ENCODE measurements around the gene UBE2N. TPM values are rescaled to one million over a fixed set of nuclear protein-coding genes. Genes with fewer than 3 reads are reported as not detected.

Gene UBE2N
- total RNA-seq, 8 experiments from 2014 or later: 62.2 to 129 (median 101) TPM

DNA sequence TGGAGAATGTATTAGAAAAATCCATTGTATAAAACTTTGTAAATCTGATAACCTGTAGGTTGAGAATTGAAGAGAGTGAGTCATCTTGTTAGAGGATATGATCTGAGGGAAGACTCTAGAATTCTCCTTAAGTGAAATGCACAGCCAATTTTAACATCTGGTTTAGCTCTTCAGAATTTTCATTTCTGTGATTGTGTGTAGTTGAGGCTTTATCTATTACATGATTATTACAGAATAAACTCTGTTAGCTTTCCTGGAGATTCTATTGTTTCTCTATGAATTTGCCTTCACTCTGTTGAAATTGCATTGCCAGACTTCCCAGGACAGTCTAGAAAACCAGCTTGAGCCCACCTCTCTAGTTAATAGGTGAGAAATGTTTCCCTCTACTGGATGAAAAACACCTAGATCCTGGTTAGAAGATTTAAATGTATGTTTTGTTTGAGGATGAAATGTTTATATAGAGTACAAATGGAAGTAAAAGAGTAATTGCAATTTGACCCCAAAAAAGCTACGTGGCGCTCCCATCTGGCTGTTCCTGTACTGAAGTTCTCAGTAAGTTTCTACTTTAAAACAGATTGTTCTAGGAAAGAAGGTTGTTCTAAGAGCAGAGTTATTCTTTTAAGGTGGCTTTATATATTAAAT lies 61.1 kb downstream of the UBE2N start:
- 0 to 64% (median 22%) methylated on average over 1 to 2 of the region's 2 CpGs; no CpG with 5 or more reads in 4 of the 10 experiments for WGBS, 10 experiments

DNA sequence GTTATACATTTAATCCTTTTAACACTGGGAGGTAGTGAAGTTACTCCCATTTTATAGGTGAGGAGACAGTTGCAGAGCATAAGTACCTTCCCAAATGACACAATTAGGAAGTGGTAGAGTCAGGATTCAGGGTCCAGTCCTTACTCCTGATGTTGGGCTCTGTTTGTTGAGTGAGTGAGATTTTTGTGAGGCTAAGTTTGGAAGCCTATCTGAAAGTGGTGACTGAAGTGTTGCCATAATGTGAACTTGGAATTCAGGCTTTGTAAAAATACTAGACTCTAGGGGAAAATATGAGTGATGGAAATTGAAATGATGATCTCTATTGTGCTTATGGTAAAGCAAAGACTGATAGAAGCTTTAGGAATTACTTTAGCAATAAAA lies 61.8 kb downstream of the UBE2N start:
- no peak overlapping the region for H3K27ac ChIP-seq
- in situ Hi-C loops (cut with MboI; ENCODE audit: low pct_unique_long_range_greater_than_20kb in 2 of 9, low sequenced_read_pairs in 9 of 9, unreplicated experiment in 9 of 9): loop anchor here in 6 of 9 experiments (25.0 kb wide), 1 partner anchor 393 kb away; no protein-coding TSS in a partner anchor
- peaks cover 10 to 13% of the 10 kb centered on the region in 2 donors for H3K4me1 ChIP-seq (replicated peaks in 1 of 2)
- peak overlapping the region; percentile 67 to 98 (median 96) for H3K4me3 ChIP-seq
- no peak for ATAC-seq (replicated peaks in 6 of 8)

More for the DNA sequence above, 61.1 kb downstream of the UBE2N start:
- peak overlapping the region; percentile 67 to 98 (median 96) for H3K4me3 ChIP-seq
- no peak overlapping the region for H3K27ac ChIP-seq
- ATAC-seq (replicated peaks in 6 of 8): no peak
- in situ Hi-C loops (cut with MboI; ENCODE audit: low pct_unique_long_range_greater_than_20kb in 2 of 9, low sequenced_read_pairs in 9 of 9, unreplicated experiment in 9 of 9): loop anchor here in 6 of 9 experiments (25.0 kb wide), 1 partner anchor 393 kb away; no protein-coding TSS in a partner anchor
- H3K4me1 ChIP-seq (replicated peaks in 1 of 2): peaks cover 10 to 13% of the 10 kb centered on the region in 2 donors

GRCh38 chr12:93379326-93379980 lies 62.3 kb downstream of the UBE2N start:
- Histone ChIP-seq H3K4me3 (peak overlapping the region; percentile 67 to 98 (median 96)), H3K4me1 (replicated peaks in 1 of 2) (peaks cover 10 to 13% of the 10 kb centered on the region in 2 donors), H3K27ac (peak overlapping the region; percentile 54 to 84)
- ATAC-seq (replicated peaks in 6 of 8): no peak
- in situ Hi-C loops (cut with MboI; ENCODE audit: low pct_unique_long_range_greater_than_20kb in 2 of 9, low sequenced_read_pairs in 9 of 9, unreplicated experiment in 9 of 9): loop anchor here in 6 of 9 experiments (25.0 kb wide), 1 partner anchor 392 kb away; no protein-coding TSS in a partner anchor
- 0 to 14% (median 2%) methylated on average over 3 to 8 of the region's 8 CpGs; no CpG with 5 or more reads in 1 of the 10 experiments for WGBS, 10 experiments

DNA sequence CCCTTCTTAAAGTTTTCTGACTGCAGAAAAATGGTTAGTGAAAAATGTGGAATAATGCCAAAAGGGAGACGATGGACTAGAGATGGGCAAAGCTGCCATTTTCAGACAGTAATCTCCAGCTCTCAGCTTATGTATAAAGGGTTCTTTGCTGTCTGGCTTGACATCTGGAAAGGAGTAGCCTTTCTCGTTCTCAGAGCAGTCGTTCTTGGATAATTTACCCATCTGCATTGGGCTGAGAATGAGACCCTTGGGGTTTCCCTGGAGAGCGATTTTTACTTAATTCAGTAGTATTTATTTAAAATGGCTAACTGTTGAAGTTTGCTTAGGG lies 62.8 kb downstream of the UBE2N start:
- in situ Hi-C loops (cut with MboI; ENCODE audit: low pct_unique_long_range_greater_than_20kb in 2 of 9, low sequenced_read_pairs in 9 of 9, unreplicated experiment in 9 of 9): loop anchor here in 6 of 9 experiments (25.0 kb wide), 1 partner anchor 392 kb away; no protein-coding TSS in a partner anchor
- Histone ChIP-seq H3K27ac (peak overlapping the region; percentile 54 to 84), H3K4me3 (peak overlapping the region; percentile 67 to 98 (median 96)), H3K4me1 (replicated peaks in 1 of 2) (peaks cover 10 to 13% of the 10 kb centered on the region in 2 donors)
- WGBS, 10 experiments: 0% methylated on average over 1 to 4 of the region's 4 CpGs; no CpG with 5 or more reads in 2 of the 10 experiments
- ATAC-seq (replicated peaks in 6 of 8): no peak

DNA sequence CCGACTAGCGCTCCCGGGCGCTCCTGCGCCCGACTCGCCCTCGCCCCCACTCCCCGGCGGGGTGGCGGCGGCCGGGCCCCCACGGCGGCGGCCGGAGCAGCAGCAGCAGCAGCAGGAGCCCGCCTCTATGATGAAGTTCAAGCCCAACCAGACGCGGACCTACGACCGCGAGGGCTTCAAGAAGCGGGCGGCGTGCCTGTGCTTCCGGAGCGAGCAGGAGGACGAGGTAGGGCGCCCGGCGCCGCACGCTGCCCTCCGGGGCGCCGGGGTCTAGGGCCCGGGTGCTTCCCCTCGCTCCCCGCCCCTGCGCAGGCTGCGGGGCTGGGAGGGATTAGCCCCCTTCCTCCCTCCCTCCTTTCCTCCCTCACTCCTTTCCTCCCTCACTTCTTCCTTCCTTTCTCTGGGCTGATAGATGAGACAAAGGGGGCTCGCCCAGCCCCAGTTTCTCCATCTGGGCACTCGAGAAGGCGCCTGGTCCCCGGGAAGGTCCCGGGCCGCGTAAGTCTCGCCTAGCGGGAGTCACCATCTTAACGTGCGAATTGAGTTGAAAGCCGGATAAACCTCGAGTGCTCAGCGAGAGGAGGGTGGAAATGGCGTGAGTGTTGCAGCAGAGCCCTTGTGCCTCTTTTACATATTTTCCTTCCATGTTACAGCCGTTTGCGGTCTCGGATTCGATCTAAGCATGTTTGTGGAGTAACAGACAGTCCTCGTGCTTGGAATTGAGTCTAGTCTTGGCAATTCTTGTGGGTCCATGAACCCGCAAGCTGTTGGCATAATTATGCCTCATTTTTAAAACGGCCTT lies 63.4 kb downstream of the UBE2N start:
- ATAC-seq (replicated peaks in 6 of 8): peak; percentile 31 to 61 (median 49)
- peaks cover 10 to 13% of the 10 kb centered on the region in 2 donors for H3K4me1 ChIP-seq (replicated peaks in 1 of 2)
- in situ Hi-C loops (cut with MboI; ENCODE audit: low pct_unique_long_range_greater_than_20kb in 2 of 9, low sequenced_read_pairs in 9 of 9, unreplicated experiment in 9 of 9): loop anchor here in 6 of 9 experiments (25.0 kb wide), 1 partner anchor 391 kb away; no protein-coding TSS in a partner anchor

DNA sequence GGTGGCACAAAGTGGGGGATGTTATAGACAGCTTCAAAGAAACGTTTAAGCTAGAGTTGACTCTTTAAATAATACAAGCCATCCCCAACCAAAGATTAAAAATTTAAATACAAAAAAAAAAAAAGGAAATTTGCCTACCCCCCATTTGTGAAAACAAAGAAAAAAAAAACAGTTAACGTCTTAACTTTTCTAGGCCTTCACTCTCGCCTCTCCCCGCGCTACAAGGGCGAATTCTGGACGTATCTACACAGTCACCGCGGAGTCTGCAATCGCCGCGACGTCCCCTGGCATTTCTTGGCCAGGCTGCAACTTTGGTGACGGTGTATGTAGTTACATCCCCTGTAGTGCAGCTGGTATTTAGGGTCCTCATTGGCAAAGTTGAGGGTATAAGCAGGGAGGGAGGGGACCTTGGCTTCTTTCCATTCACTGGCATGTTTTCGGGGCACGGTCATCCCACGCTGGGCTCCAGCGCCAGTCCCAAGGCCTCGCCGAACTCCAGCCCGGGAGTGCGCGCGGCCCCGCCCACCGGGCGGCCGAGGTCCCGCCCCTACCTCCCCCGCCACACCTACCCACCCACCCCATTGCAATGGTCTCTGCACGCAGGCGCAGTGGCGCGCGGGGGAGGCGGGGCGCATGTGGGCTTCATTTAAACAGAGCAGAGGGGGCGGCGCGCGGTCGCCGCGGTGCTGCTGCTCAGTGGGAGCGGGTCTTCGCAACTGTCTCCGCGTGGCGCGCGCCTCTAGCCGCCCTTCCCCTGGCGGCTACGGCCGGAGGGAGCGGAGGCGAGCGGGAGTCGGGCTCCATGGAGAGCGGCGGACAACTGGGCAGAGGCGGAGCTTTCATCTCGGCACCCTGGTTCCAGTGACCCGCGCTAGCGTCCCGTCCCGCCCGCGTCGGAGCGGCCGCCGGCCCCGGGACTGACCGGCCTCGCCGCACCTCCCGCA lies 64.2 kb downstream of the UBE2N start, which contains the start of gene NUDT4:
TSS of gene NUDT4 (plus strand) at position 674 of the 944 bp plus-strand sequence. CDS start 398 bp downstream, outside the sequence.
- Histone ChIP-seq H3K4me3 (peak within 1 kb of the TSS; percentile 67 to 98 (median 96)), H3K27ac (peak within 1 kb of the TSS; percentile 54 to 84), H3K4me1 (replicated peaks in 1 of 2) (peaks cover 10 to 13% of the 10 kb centered on the region in 2 donors)
- ATAC-seq (replicated peaks in 6 of 8): peak; percentile 71 to 92 (median 87)
- 0 to 17% (median 14%) methylated on average over 2 to 15 of the region's 79 CpGs; no CpG with 5 or more reads in 2 of the 10 experiments for WGBS, 10 experiments
- in situ Hi-C loops (cut with MboI; ENCODE audit: low pct_unique_long_range_greater_than_20kb in 2 of 9, low sequenced_read_pairs in 9 of 9, unreplicated experiment in 9 of 9): loop anchor here in 6 of 9 experiments (25.0 kb wide), 1 partner anchor 390 kb away; no protein-coding TSS in a partner anchor

More for the DNA sequence above, 63.4 kb downstream of the UBE2N start:
- 0 to 2% (median 0%) methylated on average over 1 to 12 of the region's 64 CpGs; no CpG with 5 or more reads in 2 of the 10 experiments for WGBS, 10 experiments
- Histone ChIP-seq H3K4me3 (peak overlapping the region; percentile 67 to 98 (median 96)), H3K27ac (peak overlapping the region; percentile 54 to 84)

DNA sequence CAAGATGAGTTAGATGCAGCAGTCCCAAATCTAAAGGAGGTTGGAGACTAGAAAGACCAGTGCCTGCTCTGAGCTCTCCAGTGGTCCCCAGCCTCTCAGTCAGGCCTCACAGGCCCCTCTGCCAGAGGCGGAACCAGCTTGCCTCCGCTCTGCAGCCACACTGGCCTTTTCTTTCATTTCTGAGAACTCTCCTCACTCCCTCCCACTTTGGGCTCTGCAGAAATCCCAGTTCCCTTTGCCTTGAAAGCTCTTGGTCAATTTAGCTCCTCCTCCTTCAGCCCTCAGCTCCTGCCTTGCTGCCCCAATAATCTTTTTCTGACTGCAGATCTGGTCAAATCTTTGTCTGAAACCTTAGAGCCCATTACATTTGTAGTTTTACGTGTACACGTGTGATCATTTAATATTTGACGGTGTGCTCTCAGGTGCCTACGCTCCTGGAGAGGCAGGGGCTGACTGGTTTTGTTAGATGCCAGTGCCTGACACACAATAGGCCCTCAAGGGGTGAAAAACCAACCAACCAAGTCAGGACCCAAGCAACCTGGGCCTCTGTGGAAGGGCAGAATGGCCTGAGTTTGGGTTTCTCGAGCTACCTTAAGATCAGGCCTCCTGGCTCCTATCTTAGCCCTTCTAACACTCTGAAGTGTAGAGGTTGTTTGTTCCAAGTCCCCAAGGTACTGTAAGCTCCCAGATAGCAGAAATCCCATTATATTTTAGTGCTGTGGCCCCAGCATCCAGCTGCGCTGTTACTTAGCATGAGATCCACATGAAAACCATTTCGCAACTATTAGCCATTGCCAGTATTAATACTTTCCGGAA lies 65.1 kb downstream of the UBE2N start:
- in situ Hi-C loops (cut with MboI; ENCODE audit: low pct_unique_long_range_greater_than_20kb in 2 of 9, low sequenced_read_pairs in 9 of 9, unreplicated experiment in 9 of 9): loop anchor here in 6 of 9 experiments (25.0 kb wide), 1 partner anchor 389 kb away; no protein-coding TSS in a partner anchor
- H3K4me3 ChIP-seq: peak overlapping the region; percentile 42 to 98 (median 67)
- H3K4me1 ChIP-seq (replicated peaks in 1 of 2): peaks cover 10 to 13% of the 10 kb centered on the region in 2 donors
- H3K27ac ChIP-seq: no peak overlapping the region
- ATAC-seq (replicated peaks in 6 of 8): peak in 1 of 8 experiments; percentile 6
- WGBS, 10 experiments: 43 to 85% (median 62%) methylated on average over 1 to 8 of the region's 10 CpGs; no CpG with 5 or more reads in 1 of the 10 experiments

GRCh38 chr12:93375906-93376305 lies 65.8 kb downstream of the UBE2N start:
- H3K4me1 ChIP-seq (replicated peaks in 1 of 2): peaks cover 5 to 9% of the 10 kb centered on the region in 2 donors
- no peak overlapping the region for H3K27ac ChIP-seq
- in situ Hi-C loops (cut with MboI; ENCODE audit: low pct_unique_long_range_greater_than_20kb in 2 of 9, low sequenced_read_pairs in 9 of 9, unreplicated experiment in 9 of 9): loop anchor here in 6 of 9 experiments (25.0 kb wide), 1 partner anchor 389 kb away; no protein-coding TSS in a partner anchor
- H3K4me3 ChIP-seq: peak overlapping the region in 1 of 5 donors; percentile 43
- WGBS, 10 experiments: 78 to 100% (median 94%) methylated on average over 1 to 6 of the region's 6 CpGs; no CpG with 5 or more reads in 3 of the 10 experiments
- ATAC-seq (replicated peaks in 6 of 8): no peak

DNA sequence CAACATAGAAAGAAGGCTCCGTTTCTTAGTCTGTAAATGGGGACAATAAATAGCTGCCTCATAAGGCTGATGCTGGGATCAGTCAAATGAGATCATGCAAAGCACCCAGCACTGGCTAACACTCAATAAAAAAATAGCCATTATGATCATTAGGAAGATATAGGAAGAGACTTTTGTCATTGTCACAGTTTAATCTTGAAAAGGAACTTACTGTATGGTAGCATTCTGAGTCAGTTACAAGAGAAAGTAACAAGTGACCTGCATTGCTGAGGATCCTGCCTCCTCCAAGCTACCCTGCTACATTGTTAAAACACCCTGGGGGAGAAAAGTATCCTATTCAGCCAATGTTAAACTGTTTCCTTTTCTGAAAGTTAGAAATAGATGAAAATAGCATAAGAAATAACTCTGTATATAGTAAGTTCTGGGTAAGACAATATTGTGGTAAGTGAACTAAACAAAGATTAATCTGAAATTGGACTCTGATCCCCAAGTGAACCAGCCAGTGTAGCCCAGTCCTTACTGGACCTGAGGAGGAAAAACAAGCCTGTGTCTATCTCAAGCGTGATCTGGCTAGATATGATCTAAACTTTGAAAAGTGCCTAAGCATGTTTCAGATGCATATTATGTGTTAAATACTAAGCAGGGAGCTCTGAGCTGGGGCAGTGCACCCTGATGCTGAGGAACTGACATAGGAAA lies 67.6 kb downstream of the UBE2N start:
- in situ Hi-C loops (cut with MboI; ENCODE audit: low pct_unique_long_range_greater_than_20kb in 2 of 9, low sequenced_read_pairs in 9 of 9, unreplicated experiment in 9 of 9): no loop called here
- ATAC-seq (replicated peaks in 6 of 8): no peak
- 60 to 100% (median 84%) methylated on average over 1 to 2 of the region's 2 CpGs for WGBS, 10 experiments

DNA sequence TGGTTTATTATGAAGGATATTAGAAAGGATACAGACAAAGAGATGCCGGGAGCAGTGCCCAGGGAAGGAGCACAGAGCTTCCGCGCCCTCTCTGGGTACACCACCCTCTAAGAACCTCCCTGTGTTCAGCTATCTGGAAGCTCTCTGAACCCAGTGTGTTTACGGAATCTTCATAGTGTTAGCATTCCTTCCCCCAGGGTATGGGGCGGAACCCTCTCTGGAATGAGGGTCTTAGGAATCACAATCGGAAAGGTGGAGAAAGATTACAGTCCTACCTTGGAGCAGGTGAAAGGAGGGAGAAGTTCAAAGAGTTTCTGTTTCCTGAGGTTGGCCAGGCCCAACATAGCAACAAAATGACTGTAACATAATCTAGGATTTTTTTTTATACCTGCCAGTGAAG lies 70.8 kb downstream of the UBE2N start:
- no peak overlapping the region for H3K4me3 ChIP-seq
- no peak overlapping the region for H3K27ac ChIP-seq
- WGBS, 10 experiments: 88 to 100% (median 96%) methylated on average over 1 to 4 of the region's 6 CpGs; no CpG with 5 or more reads in 4 of the 10 experiments
- no peaks in the 10 kb centered on the region for H3K4me1 ChIP-seq (replicated peaks in 1 of 2)
- no peak for ATAC-seq (replicated peaks in 6 of 8)
- in situ Hi-C loops (cut with MboI; ENCODE audit: low pct_unique_long_range_greater_than_20kb in 2 of 9, low sequenced_read_pairs in 9 of 9, unreplicated experiment in 9 of 9): no loop called here

More for the DNA sequence above, 67.6 kb downstream of the UBE2N start:
- H3K27ac ChIP-seq: no peak overlapping the region
- no peak overlapping the region for H3K4me3 ChIP-seq
- peaks cover 5 to 9% of the 10 kb centered on the region in 2 donors for H3K4me1 ChIP-seq (replicated peaks in 1 of 2)

Data from motor neuron (in vitro differentiated cells).